HG02678 (cell line): ENCODE data around the gene EDEM1.
"Not testable (repeated sequence)": the region's sequence is repeated elsewhere in the genome, so short reads cannot be mapped to it uniquely, and the experiment has no call there.

ENCODE experiments used
- ATAC-seq: cut with Tn5 transposase; IDR thresholded peaks from one replicate; pipeline ENCODE4 v1.9.1; 2021; ENCODE audit warnings: mild to moderate bottlenecking, moderate library complexity; ENCODE audit not compliant: unreplicated experiment

EDEM1 gene

GRCh38 chr3:5227812-5228211 is 40.3 kb downstream of the EDEM1 start:
- ATAC-seq = no peak

GRCh38 chr3:5229414-5229813 is 41.9 kb downstream of the EDEM1 start:
- no peak for ATAC-seq

GRCh38 chr3:5231074-5231473 is 43.6 kb downstream of the EDEM1 start:
- no peak for ATAC-seq

- ATAC-seq = no peak
These were observed 44.0 kb downstream of the EDEM1 start for GRCh38 chr3:5231487-5231886.

- ATAC-seq = no peak
These were observed 45.1 kb downstream of the EDEM1 start for GRCh38 chr3:5232570-5232969.

- no peak for ATAC-seq
These were observed 45.5 kb downstream of the EDEM1 start for GRCh38 chr3:5233026-5233425.

- no peak for ATAC-seq
These were observed 48.1 kb downstream of the EDEM1 start for GRCh38 chr3:5235655-5236054.

GRCh38 chr3:5238545-5238944 is 51.0 kb downstream of the EDEM1 start:
- ATAC-seq = no peak

- ATAC-seq = no peak
These were observed 52.1 kb downstream of the EDEM1 start for GRCh38 chr3:5239602-5240001.

- no peak for ATAC-seq
These were observed 53.2 kb downstream of the EDEM1 start for GRCh38 chr3:5240740-5241139.

GRCh38 chr3:5242785-5243184 is 55.3 kb downstream of the EDEM1 start:
- ATAC-seq = not testable (repeated sequence)

GRCh38 chr3:5245927-5246326 is 58.4 kb downstream of the EDEM1 start:
- no peak for ATAC-seq

GRCh38 chr3:5248822-5249221 is 61.3 kb downstream of the EDEM1 start:
- no peak for ATAC-seq

- no peak for ATAC-seq
These were observed 63.1 kb downstream of the EDEM1 start for GRCh38 chr3:5250467-5251195.

GRCh38 chr3:5251196-5251583 is 63.7 kb downstream of the EDEM1 start:
- ATAC-seq = no peak

GRCh38 chr3:5252131-5252530 is 64.6 kb downstream of the EDEM1 start:
- no peak for ATAC-seq

GRCh38 chr3:5254281-5255048 is 67.0 kb downstream of the EDEM1 start:
- no peak for ATAC-seq

GRCh38 chr3:5255404-5256344 is 68.2 kb downstream of the EDEM1 start:
- no peak for ATAC-seq

GRCh38 chr3:5258526-5258925 is 71.0 kb downstream of the EDEM1 start:
- ATAC-seq = no peak

GRCh38 chr3:5260992-5261501 is 73.5 kb downstream of the EDEM1 start:
- no peak for ATAC-seq

GRCh38 chr3:5262507-5262906 is 75.0 kb downstream of the EDEM1 start:
- no peak for ATAC-seq
